ENCODE results near the gene AQP3.
"Not testable (repeated sequence)": the region's sequence is repeated elsewhere in the genome, so short reads cannot be mapped to it uniquely, and the experiment has no call there.

Gene AQP3

GRCh38 chr9:33439731-33440130, 7.7 kb downstream of the AQP3 start:
- H3K4me1 Mint-ChIP-seq (ENCODE audit: low read depth), result peaks cover 20% of the 10 kb centered on the region
- H3K36me3 Mint-ChIP-seq, result peaks cover 1% of the 10 kb centered on the region
- no peak overlapping the region for H3K27ac Mint-ChIP-seq
- no peak overlapping the region for H3K4me3 Mint-ChIP-seq
- H3K27me3 Mint-ChIP-seq, result no peaks in the 10 kb centered on the region
- H3K9me3 Mint-ChIP-seq (ENCODE audit: low read depth), result no peaks in the 10 kb centered on the region

DNA sequence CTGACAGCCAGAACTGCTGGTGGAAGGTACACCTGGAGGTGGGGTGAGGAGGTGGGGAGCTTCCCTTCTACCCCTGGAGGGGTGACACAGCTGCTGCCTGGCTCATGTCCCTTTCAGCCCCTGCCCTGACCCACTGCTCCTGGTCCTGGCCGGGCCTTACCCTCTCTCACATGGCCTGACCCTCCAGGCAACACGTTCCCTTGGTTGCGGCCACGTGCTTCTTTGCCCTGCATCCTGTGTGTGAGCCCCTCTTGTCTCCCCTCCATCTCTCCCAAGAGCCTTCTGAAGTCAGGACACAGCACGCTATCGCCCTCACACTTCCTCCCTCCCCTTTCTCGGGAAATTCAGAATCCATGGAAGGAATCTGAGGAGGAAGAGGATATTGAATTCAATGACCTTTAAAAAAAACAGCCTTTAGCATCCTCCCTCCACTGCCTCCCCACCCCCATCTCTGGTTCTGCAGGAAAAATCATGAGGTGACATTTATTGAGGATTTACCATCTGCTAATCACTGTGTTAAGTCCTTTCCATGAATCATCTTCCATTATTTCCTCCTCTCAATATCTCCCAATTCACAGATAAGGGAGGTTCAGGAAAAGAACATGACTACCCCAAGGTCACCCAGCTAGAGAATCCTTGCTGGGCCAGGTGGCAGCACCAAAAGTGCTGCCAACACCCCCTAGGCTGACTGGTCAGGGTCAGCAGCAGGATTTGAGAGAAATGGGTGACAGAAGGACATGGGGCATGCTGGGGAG, 8.3 kb downstream of the AQP3 start:
- H3K27ac Mint-ChIP-seq, result no peak overlapping the region
- no peaks in the 10 kb centered on the region for H3K9me3 Mint-ChIP-seq (ENCODE audit: low read depth)
- no peaks in the 10 kb centered on the region for H3K36me3 Mint-ChIP-seq
- H3K4me3 Mint-ChIP-seq, result no peak overlapping the region
- no peaks in the 10 kb centered on the region for H3K27me3 Mint-ChIP-seq
- peaks cover 14% of the 10 kb centered on the region for H3K4me1 Mint-ChIP-seq (ENCODE audit: low read depth)

DNA sequence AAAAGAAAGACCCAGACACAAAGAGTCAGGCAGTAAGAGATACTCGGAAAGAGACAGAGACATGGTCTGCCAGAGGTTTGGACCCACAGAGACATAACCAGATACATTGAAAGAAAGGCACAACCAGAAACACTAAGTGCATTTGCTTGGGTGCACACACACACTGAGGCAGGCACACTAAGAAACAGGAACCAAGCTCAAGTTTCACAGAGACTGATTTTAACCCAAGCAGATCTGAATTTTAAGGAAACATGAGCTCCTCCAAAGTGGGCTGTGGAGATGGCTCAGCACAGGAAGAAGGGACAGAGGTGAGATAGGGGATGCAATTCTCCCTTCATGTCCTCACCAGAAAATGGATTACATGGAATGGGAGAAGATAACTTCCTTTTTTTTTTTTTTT, 9.5 kb downstream of the AQP3 start:
- no peaks in the 10 kb centered on the region for H3K27me3 Mint-ChIP-seq
- no peak overlapping the region for H3K27ac Mint-ChIP-seq
- peaks cover 7% of the 10 kb centered on the region for H3K4me1 Mint-ChIP-seq (ENCODE audit: low read depth)
- H3K9me3 Mint-ChIP-seq (ENCODE audit: low read depth), result no peaks in the 10 kb centered on the region
- H3K36me3 Mint-ChIP-seq, result no peaks in the 10 kb centered on the region
- no peak overlapping the region for H3K4me3 Mint-ChIP-seq

DNA sequence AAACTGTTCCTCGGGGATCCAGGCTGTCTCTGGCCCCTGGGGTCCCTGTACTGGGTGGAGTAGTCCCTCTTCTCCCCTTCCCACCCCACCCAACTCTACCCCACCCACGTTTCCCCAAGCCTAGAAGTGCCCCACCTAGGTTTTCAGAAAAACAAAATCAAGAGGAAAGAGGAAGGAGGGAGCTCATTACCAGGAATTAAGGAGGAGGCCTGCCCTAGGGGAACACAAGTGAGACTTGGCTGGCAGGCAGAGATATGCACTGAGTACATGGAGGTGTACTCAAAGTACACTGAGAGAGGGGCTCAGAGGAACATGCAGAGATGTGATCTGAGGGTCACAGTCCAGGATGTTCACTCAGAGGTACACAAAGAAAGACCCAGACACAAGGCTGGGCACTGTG, 10.2 kb downstream of the AQP3 start:
- Mint-ChIP-seq H3K4me1 (ENCODE audit: low read depth) (peaks cover 7% of the 10 kb centered on the region), H3K9me3 (ENCODE audit: low read depth) (no peaks in the 10 kb centered on the region), H3K27ac (no peak overlapping the region), H3K27me3 (no peaks in the 10 kb centered on the region), H3K36me3 (no peaks in the 10 kb centered on the region), H3K4me3 (no peak overlapping the region)

DNA sequence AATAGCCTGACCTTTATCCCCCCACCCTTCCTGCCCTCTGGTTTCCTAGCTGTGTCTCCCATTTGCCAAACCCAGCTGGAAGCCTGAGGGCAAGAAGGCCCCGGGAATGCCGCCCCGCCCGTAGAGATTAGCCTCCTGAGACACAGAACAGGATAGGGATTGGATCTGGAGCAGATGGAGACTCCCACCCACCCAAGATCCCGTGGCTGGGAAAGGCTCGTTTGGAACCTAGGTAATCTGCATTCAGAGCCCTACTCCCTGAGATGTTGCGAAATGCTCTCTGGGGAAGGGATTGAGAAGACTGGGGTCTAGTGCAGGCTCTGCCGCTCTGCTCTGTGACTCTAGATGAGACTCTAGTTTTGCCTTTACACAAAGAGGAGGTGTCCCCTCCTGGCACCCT, 10.9 kb downstream of the AQP3 start:
- Mint-ChIP-seq H3K27me3 (no peaks in the 10 kb centered on the region), H3K27ac (no peak overlapping the region), H3K9me3 (ENCODE audit: low read depth) (no peaks in the 10 kb centered on the region), H3K4me1 (ENCODE audit: low read depth) (peaks cover 7% of the 10 kb centered on the region), H3K36me3 (no peaks in the 10 kb centered on the region), H3K4me3 (no peak overlapping the region)

DNA sequence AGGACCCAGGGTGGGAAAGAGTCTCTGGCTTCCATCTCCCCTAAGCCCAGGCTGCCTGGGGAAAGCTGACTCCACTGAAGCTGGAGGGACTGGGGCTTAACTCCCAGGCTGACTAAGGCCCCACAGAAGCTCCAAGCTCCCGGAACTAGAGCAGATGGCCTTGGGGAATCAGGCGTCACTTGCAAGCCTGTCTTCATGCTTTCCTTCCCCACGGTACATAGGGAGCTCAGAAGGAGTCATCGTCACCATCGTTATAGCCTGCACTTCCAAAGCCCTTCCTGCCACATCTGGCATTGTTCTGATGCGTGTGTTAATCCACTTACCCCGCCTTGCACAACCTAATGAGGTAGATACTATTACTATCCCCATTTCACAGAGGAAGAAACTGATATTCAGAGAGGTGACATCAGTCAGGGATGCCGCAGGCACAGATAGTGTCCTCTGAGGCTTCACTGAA, 11.5 kb downstream of the AQP3 start:
- no peaks in the 10 kb centered on the region for H3K9me3 Mint-ChIP-seq (ENCODE audit: low read depth)
- no peaks in the 10 kb centered on the region for H3K27me3 Mint-ChIP-seq

GRCh38 chr9:33434317-33435105, 12.9 kb downstream of the AQP3 start:
- H3K4me1 Mint-ChIP-seq (ENCODE audit: low read depth), result no peaks in the 10 kb centered on the region
- no peak overlapping the region for H3K4me3 Mint-ChIP-seq
- H3K27me3 Mint-ChIP-seq, result no peaks in the 10 kb centered on the region
- no peaks in the 10 kb centered on the region for H3K36me3 Mint-ChIP-seq
- no peaks in the 10 kb centered on the region for H3K9me3 Mint-ChIP-seq (ENCODE audit: low read depth)
- H3K27ac Mint-ChIP-seq, result no peak overlapping the region

More for the DNA sequence above, 11.5 kb downstream of the AQP3 start:
- Mint-ChIP-seq H3K4me1 (ENCODE audit: low read depth) (peaks cover 5% of the 10 kb centered on the region), H3K4me3 (no peak overlapping the region), H3K27ac (no peak overlapping the region), H3K36me3 (no peaks in the 10 kb centered on the region)

- Mint-ChIP-seq H3K9me3 (ENCODE audit: low read depth) (no peaks in the 10 kb centered on the region), H3K27me3 (no peaks in the 10 kb centered on the region), H3K27ac (no peak overlapping the region), H3K4me3 (no peak overlapping the region), H3K36me3 (no peaks in the 10 kb centered on the region), H3K4me1 (ENCODE audit: low read depth) (no peaks in the 10 kb centered on the region)
Observed at GRCh38 chr9:33433871-33434270, 13.5 kb downstream of the AQP3 start.

DNA sequence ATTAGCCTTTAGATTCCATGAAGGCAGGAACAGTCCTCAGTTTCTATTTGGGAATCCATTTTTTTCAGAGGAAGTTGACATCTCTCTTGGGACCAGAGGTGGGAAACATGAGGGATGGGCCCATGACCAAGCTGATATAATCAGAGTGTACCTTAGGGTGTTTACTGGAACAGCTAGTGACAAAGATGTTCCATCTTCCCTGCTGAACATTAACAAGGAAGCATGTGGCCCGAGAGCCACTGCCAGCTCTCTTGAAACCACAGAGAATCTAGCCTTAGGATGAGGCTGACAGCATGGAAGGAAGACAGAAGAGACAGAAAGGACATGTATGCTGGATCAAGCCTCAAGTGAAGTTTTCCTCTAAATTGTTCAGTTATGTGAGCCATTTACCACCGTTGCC, 16.0 kb downstream of the AQP3 start:
- no peaks in the 10 kb centered on the region for H3K4me1 Mint-ChIP-seq (ENCODE audit: low read depth)
- no peak overlapping the region for H3K4me3 Mint-ChIP-seq
- H3K9me3 Mint-ChIP-seq (ENCODE audit: low read depth), result no peaks in the 10 kb centered on the region
- H3K27me3 Mint-ChIP-seq, result no peaks in the 10 kb centered on the region
- H3K27ac Mint-ChIP-seq, result no peak overlapping the region
- no peaks in the 10 kb centered on the region for H3K36me3 Mint-ChIP-seq

GRCh38 chr9:33430942-33431341, 16.5 kb downstream of the AQP3 start:
- no peaks in the 10 kb centered on the region for H3K36me3 Mint-ChIP-seq
- H3K4me1 Mint-ChIP-seq (ENCODE audit: low read depth), result no peaks in the 10 kb centered on the region
- no peaks in the 10 kb centered on the region for H3K9me3 Mint-ChIP-seq (ENCODE audit: low read depth)
- H3K27ac Mint-ChIP-seq, result no peak overlapping the region
- H3K27me3 Mint-ChIP-seq, result no peaks in the 10 kb centered on the region
- H3K4me3 Mint-ChIP-seq, result no peak overlapping the region

DNA sequence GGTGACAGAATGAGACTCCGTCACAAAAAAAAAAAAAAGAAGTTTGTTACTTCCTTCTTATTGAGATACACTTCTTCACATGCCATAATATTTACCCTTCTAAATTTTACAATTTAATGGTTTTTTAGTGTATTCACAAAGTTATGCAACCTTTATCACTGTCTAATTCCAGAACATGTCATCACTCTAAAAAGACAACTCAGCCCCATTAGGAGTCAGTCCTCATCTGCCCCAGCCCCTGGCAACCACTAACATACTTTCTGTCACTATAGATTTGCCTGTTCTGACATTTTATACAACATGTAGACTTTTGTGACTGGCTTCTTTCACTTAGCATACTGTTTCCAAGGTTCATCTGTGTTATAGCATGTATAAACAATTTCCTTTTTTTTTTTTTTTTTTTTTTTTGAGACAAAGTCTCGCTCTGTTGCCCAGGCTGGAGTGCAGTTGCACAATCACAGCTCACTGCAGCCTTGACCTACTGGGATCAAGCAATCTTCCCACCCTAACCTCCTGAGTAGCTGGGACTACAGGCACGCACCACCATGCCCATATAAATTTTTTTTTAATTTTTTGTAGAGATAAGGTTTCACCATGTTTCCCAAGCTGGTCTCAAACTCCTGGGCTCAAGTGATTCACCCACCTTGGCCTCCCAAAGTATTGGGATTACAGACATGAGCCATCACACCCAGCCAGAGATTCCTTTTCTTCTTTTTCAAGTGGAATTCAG, 18.0 kb downstream of the AQP3 start:
- Mint-ChIP-seq H3K4me1 (ENCODE audit: low read depth) (no peaks in the 10 kb centered on the region), H3K9me3 (ENCODE audit: low read depth) (no peaks in the 10 kb centered on the region)

DNA sequence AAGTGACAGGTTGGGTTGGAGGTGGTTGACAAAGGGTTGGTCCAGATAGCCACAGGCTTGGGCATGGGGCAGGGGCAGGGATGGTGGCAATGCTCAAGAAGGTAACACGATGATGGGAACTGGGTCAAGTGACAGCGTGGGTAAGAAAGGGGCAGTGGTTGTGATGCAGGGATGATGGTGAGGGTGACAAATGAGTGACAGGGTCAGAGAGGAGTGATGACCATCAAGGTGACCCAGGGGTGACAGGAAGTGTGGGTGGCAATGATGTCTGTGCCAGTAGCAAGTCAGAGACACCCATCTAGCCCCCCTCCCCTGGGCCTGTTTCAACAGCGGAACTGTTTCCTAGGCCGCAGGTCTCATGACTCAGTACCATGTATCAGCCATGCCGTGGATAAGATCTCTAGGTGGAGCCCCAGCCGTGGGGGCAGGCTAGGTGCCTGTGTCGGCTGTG, 20.5 kb downstream of the AQP3 start:
- no peaks in the 10 kb centered on the region for H3K4me1 Mint-ChIP-seq (ENCODE audit: low read depth)
- no peaks in the 10 kb centered on the region for H3K36me3 Mint-ChIP-seq
- no peak overlapping the region for H3K27ac Mint-ChIP-seq
- H3K27me3 Mint-ChIP-seq, result no peaks in the 10 kb centered on the region
- no peak overlapping the region for H3K4me3 Mint-ChIP-seq
- no peaks in the 10 kb centered on the region for H3K9me3 Mint-ChIP-seq (ENCODE audit: low read depth)

More for the DNA sequence above, 18.0 kb downstream of the AQP3 start:
- no peak overlapping the region for H3K27ac Mint-ChIP-seq
- H3K27me3 Mint-ChIP-seq, result no peaks in the 10 kb centered on the region
- H3K4me3 Mint-ChIP-seq, result no peak overlapping the region
- no peaks in the 10 kb centered on the region for H3K36me3 Mint-ChIP-seq

GRCh38 chr9:33425128-33425533, 22.3 kb downstream of the AQP3 start:
- H3K27ac Mint-ChIP-seq, result no peak overlapping the region
- H3K4me1 Mint-ChIP-seq (ENCODE audit: low read depth), result no peaks in the 10 kb centered on the region
- no peaks in the 10 kb centered on the region for H3K9me3 Mint-ChIP-seq (ENCODE audit: low read depth)
- no peaks in the 10 kb centered on the region for H3K36me3 Mint-ChIP-seq
- no peaks in the 10 kb centered on the region for H3K27me3 Mint-ChIP-seq
- H3K4me3 Mint-ChIP-seq, result no peak overlapping the region

- not testable (repeated sequence) for H3K36me3 Mint-ChIP-seq; H3K4me1 Mint-ChIP-seq (ENCODE audit: low read depth); H3K27me3 Mint-ChIP-seq; H3K4me3 Mint-ChIP-seq; H3K9me3 Mint-ChIP-seq (ENCODE audit: low read depth); H3K27ac Mint-ChIP-seq
Observed at GRCh38 chr9:33424492-33424891, 22.9 kb downstream of the AQP3 start.

- not testable (repeated sequence) for H3K27ac Mint-ChIP-seq; H3K4me3 Mint-ChIP-seq; H3K36me3 Mint-ChIP-seq; H3K4me1 Mint-ChIP-seq (ENCODE audit: low read depth); H3K27me3 Mint-ChIP-seq; H3K9me3 Mint-ChIP-seq (ENCODE audit: low read depth)
Observed at GRCh38 chr9:33424043-33424442, 23.4 kb downstream of the AQP3 start.

All from activated naive CD8-positive, alpha-beta T cell (primary cell).